GM23338 (cell line): ENCODE results near the gene PEX11A.

Source experiments
- CREB1 ChIP-seq: fragments of 250-450 bp; sonication (Bioruptor Pico); IDR thresholded peaks from 2 replicates; pipeline ENCODE4 v1.5.0; 2020; ENCODE audit warnings: low read depth, mild to moderate bottlenecking, moderate library complexity
- POLR2AphosphoS5 ChIP-seq: IDR thresholded peaks from 2 replicates; pipeline ENCODE4 v1.6.1; 2016; ENCODE audit warnings: antibody characterized with exemption, low read depth
- TF ChIP-seq, protein P1 (sequence below), 2 experiments: fragments of 200-600 bp in 1 of 2; sonication (generic) in 1 of 2; conservative IDR thresholded peaks; 2 replicates each; pipeline versions ENCODE4 v1.5.1 to v1.6.1; 2016 to 2017; ENCODE audit warnings: antibody characterized with exemption in 2 of 2, low read depth in 2 of 2, mild to moderate bottlenecking in 2 of 2, moderate library complexity in 1 of 2

DNA sequence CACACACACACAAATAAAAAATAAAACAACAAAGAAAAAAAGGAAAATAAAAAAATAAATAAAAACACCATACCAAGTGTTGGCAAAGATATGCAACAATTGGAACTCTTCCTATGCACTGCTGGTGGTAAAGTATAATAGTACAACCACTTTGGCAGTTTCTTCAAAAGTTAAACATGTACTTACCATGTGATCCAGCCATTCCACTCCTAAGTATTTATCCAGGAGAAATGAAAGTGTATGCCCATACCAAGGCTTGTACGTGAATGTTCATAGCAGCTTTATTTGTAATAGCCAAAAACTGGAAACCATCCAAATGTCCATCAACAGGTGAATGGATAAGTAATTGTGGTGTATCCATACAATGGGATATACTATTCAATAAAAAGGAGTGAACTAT is 17.0 kb upstream of the PEX11A start:
- TF ChIP-seq POLR2AphosphoS5 (no peak), CREB1 (CRISPR knock-in tag) (no peak)
- TF ChIP-seq, protein P1, sequence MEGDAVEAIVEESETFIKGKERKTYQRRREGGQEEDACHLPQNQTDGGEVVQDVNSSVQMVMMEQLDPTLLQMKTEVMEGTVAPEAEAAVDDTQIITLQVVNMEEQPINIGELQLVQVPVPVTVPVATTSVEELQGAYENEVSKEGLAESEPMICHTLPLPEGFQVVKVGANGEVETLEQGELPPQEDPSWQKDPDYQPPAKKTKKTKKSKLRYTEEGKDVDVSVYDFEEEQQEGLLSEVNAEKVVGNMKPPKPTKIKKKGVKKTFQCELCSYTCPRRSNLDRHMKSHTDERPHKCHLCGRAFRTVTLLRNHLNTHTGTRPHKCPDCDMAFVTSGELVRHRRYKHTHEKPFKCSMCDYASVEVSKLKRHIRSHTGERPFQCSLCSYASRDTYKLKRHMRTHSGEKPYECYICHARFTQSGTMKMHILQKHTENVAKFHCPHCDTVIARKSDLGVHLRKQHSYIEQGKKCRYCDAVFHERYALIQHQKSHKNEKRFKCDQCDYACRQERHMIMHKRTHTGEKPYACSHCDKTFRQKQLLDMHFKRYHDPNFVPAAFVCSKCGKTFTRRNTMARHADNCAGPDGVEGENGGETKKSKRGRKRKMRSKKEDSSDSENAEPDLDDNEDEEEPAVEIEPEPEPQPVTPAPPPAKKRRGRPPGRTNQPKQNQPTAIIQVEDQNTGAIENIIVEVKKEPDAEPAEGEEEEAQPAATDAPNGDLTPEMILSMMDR (conservative IDR thresholded peaks at IDR 0.05; ENCODE audit: low read depth in 2 of 2), result no peak
